K562 treated with DMSO at 1 percent for 4 hours (cell line): ENCODE measurements around the gene CFAP99. TPM values are rescaled to one million over a fixed set of nuclear protein-coding genes. Genes with fewer than 3 reads are reported as not detected.

Experiments used
- total RNA-seq: library from RNA; unstranded; fragments of 300-600 nt; gene quantifications from 2 replicates; pipeline ENCODE4 v1.2.3, GENCODE V29; 2022; ENCODE audit not compliant: insufficient read depth

Gene CFAP99
- not detected in 2 replicates for total RNA-seq

DNA sequence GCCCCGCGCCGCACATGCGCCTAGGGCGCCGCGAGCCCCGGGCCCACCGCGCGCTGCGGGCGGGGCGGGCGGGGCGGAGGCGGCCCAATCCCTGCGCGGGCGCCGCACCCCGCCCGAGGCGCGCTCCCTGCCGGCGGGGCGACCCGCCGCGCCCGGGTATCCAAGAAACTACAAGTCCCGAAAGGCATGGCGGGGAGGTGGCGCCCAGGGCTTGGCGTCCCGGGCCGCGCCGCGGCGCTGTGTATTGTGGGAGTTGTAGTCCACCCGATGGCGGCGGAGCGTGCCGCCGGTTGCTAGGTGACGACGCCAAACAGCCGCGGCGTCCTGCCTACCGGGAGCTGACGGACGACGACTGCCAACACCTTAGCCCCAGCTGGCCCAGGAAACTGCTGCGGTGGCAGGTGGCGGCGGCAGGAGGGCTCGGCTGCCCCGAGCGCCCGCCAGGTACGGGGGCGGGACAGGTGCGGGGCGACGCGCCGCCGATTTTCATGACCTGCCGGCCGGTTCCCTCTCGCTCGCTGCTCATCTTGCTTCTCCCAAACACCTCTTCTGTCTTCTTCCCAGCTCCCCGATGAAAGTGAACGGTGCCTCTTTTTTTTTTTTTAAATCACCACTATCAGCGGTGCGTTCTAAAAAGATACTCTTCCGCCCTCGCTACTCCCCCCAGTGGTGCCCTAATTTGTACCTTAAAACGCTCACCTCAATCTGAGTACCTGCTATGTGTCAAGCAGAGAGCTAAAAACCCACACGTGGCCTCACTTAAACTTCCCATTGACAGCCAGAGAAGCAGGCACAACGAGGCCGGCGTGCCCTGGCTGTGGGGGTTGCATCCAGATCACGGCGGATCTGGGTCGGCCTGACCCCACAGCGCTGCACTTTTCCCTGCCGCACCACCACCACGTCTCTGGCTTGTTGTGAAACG is at the start of gene CFAP99:
Gene CFAP99 (plus strand): TSS at position 306 of the 922 bp plus-strand sequence.

DNA sequence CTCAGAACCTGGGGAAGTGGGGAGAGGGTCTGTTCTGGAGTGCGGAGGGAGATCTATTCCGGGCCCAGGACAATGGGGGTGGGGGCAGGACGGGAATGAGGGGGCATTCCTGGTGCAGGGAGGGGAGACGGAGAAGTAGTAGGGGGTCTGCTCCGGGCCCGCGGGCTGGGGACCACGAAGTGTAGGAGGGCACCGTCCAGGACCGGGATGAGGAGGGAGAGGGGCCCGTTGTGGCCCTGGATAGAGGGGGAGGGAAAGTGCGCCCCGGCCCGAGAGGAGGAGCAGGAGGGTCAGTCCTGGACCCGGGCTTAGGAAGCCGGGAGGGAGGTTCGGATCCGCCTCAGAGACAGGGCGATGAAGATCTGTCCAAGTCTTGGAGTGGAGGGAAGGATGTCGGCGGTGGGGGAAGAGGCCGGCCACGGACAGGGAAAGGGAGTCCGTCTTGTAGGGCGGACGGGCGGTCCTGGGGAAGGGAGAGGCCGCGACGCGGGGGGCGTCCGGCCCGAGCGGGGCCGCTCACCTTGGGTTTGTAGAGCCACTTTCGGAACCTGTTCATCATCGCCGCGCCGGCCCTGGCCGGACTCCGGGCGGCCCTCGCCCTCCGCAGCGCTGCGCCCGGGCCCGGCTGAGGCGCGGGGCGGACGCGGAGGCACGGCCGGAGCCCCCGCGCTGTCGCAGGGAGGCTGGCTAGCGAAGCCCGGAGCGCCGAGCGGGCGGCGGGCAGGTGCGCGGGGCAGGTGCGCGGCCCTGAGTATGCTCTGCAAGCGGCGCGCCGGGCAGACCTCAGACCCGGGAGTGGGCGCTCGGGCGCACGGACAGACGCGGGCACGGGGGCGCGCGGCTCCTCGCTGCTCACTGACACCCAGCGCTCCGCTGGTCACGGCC is 748 bp upstream of the CFAP99 start, which contains the start of gene ZFYVE28:
Gene ZFYVE28 (minus strand): TSS at position 881 of the 885 bp plus-strand sequence. CDS start 322 bp downstream, at position 559.

GRCh38 chr4:2468456-2469191 is 49.9 kb downstream of the CFAP99 start, which contains the start of gene RNF4:
TSS of gene RNF4 (plus strand) at chr4:2469106. CDS start at chr4:2490494, 21,388 bp downstream.

Other genes with a start within 250 kb of the CFAP99 start
- 15.8 and 18.2 TPM in 2 replicates for gene HAUS3, start 176.8 kb upstream of the CFAP99 start, total RNA-seq
- gene POLN, start 176.8 kb upstream of the CFAP99 start, total RNA-seq: 1.8 and 2.9 TPM in 2 replicates
- 35.8 and 54.4 TPM in 2 replicates for gene MXD4, start 156.8 kb upstream of the CFAP99 start, total RNA-seq
- 10.5 and 17.3 TPM in 2 replicates for gene ZFYVE28, start 310 bp upstream of the CFAP99 start, total RNA-seq
- gene RNF4, start 50.2 kb downstream of the CFAP99 start, total RNA-seq: 34.5 and 36.6 TPM in 2 replicates
- gene FAM193A, start 117.7 kb downstream of the CFAP99 start, total RNA-seq: 13.0 and 16.7 TPM in 2 replicates